Measurements from ENCODE around the gene TNFAIP8.

DNA sequence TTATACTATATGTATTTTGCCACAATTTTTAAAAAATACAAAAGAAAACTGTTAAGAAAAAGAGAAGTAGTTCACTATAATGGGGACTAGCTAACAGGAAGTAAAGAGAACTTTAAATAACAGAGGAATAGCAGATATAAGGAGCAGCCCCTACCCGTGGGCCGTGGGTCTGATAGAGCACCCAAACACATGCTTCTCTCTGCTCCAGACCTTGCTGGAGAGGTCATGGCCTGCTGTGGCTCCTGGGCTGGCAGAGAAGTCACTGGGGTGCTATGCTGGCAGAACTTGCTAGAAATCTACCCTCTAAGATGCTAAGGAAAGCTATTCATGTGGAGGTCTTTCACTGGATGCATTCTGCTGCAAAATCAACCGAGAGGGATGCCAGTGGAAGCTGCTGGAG is 10.0 kb upstream of the TNFAIP8 start:
- TF ChIP-seq, protein P1, sequence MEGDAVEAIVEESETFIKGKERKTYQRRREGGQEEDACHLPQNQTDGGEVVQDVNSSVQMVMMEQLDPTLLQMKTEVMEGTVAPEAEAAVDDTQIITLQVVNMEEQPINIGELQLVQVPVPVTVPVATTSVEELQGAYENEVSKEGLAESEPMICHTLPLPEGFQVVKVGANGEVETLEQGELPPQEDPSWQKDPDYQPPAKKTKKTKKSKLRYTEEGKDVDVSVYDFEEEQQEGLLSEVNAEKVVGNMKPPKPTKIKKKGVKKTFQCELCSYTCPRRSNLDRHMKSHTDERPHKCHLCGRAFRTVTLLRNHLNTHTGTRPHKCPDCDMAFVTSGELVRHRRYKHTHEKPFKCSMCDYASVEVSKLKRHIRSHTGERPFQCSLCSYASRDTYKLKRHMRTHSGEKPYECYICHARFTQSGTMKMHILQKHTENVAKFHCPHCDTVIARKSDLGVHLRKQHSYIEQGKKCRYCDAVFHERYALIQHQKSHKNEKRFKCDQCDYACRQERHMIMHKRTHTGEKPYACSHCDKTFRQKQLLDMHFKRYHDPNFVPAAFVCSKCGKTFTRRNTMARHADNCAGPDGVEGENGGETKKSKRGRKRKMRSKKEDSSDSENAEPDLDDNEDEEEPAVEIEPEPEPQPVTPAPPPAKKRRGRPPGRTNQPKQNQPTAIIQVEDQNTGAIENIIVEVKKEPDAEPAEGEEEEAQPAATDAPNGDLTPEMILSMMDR (IDR thresholded peaks at IDR 0.05) = no peak
- no peak for TF ChIP-seq POLR2AphosphoS5 (IDR thresholded peaks at IDR 0.05; ENCODE audit: insufficient read depth in 1 of 2, low read depth in 1 of 2)

Measured in vagina (tissue), 2 donors.